Loucy (cell line): ENCODE data around the gene LCN9.
"Not testable (repeated sequence)": the region's sequence is repeated elsewhere in the genome, so short reads cannot be mapped to it uniquely, and the experiment has no call there.

Source experiments
- H2AFZ ChIP-seq: fragments of 200-600 bp; sonication (generic); 2 replicates; pipeline ENCODE4 v1.6.0; 2016; ENCODE audit warnings: antibody characterized with exemption, mild to moderate bottlenecking, low read length, moderate library complexity
- H3F3A ChIP-seq: fragments of 200-600 bp; 2 replicates; pipeline ENCODE4 v1.6.0; 2016; ENCODE audit warnings: antibody characterized with exemption, low read depth, mild to moderate bottlenecking
- H3K27me3 ChIP-seq: fragments of 200-600 bp; sonication (generic); 2 replicates; pipeline ENCODE4 v1.6.1; 2014; ENCODE audit warnings: low read length, mild to moderate bottlenecking; ENCODE audit not compliant: insufficient read depth, poor library complexity, severe bottlenecking
- H3K36me3 ChIP-seq: fragments of 200-600 bp; sonication (generic); 2 replicates; pipeline ENCODE4 v1.6.1; 2016; ENCODE audit warnings: low read length; ENCODE audit not compliant: insufficient read depth
- H3K4me1 ChIP-seq: fragments of 200-600 bp; sonication (generic); 2 replicates; pipeline ENCODE4 v1.5.1; 2014; ENCODE audit warnings: low read length, mild to moderate bottlenecking; ENCODE audit not compliant: insufficient read depth, poor library complexity, severe bottlenecking
- H3K4me2 ChIP-seq: fragments of 200-600 bp; sonication (generic); 2 replicates; pipeline ENCODE4 v1.6.0; 2014; ENCODE audit warnings: antibody characterized with exemption, low read length, low read depth, mild to moderate bottlenecking; ENCODE audit not compliant: poor library complexity, severe bottlenecking
- H3K4me3 ChIP-seq: fragments of 200-600 bp; sonication (generic); 2 replicates; pipeline ENCODE4 v1.5.1; 2014; ENCODE audit warnings: low read length, mild to moderate bottlenecking, mixed read lengths; ENCODE audit not compliant: poor library complexity, severe bottlenecking
- H3K79me2 ChIP-seq: fragments of 200-600 bp; sonication (generic); 2 replicates; pipeline ENCODE4 v1.6.1; 2014; ENCODE audit warnings: low read length; ENCODE audit not compliant: insufficient read depth
- H3K9ac ChIP-seq: fragments of 200-600 bp; sonication (generic); 2 replicates; pipeline ENCODE4 v1.6.0; 2014; ENCODE audit warnings: mild to moderate bottlenecking, low read depth, low read length, moderate library complexity; ENCODE audit not compliant: poor library complexity, severe bottlenecking
- H3K9me2 ChIP-seq: fragments of 200-600 bp; sonication (generic); replicated peaks from 2 replicates; pipeline ENCODE4 v1.6.1; 2016; ENCODE audit warnings: low read depth, low read length, mixed read lengths
- H3K9me3 ChIP-seq: fragments of 200-600 bp; sonication (generic); 2 replicates; pipeline ENCODE4 v1.6.1; 2014; ENCODE audit warnings: mild to moderate bottlenecking, antibody characterized with exemption, low read length, low read depth; ENCODE audit not compliant: insufficient read depth
- H4K20me1 ChIP-seq: fragments of 200-600 bp; sonication (generic); 2 replicates; pipeline ENCODE4 v1.6.0; 2014; ENCODE audit warnings: antibody characterized with exemption, low read length, mild to moderate bottlenecking; ENCODE audit not compliant: insufficient read depth, poor library complexity, severe bottlenecking
- EZH2phosphoT487 ChIP-seq: fragments of 200-600 bp; IDR thresholded peaks from 2 replicates; pipeline ENCODE4 v1.6.1; 2018; ENCODE audit warnings: antibody characterized with exemption, mild to moderate bottlenecking, moderate library complexity, borderline replicate concordance
- TF ChIP-seq, protein P1 (sequence below): fragments of 200-600 bp; sonication (generic); conservative IDR thresholded peaks from 2 replicates; pipeline ENCODE4 v1.5.1; 2014; ENCODE audit warnings: mild to moderate bottlenecking, antibody characterized with exemption, low read length

LCN9 gene

DNA sequence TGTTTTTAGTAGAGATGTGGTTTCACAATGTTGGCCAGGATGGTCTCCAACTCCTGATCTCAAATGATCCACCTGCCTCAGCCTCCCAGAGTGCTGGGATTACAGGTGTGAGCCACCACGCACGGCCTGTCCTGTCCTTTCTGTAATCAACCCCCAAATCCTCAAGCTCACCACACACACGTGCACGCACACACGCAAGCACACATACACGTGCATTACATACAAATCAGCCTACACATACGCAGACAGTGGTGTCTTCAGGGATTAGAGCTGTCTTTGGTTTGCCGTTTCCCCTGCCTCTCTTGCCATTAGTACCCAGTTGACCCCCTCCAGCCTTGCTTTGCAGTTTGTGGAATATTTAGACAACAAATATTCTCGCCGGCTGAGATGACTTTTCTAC is 30.3 kb upstream of the LCN9 start:
- no peaks in the 10 kb centered on the region for H3K27me3 ChIP-seq
- H3K9ac ChIP-seq, result no peak overlapping the region
- no peak overlapping the region for H2AFZ ChIP-seq
- H3F3A ChIP-seq, result no peaks in the 10 kb centered on the region
- no peaks in the 10 kb centered on the region for H3K4me1 ChIP-seq
- H3K4me2 ChIP-seq, result no peak overlapping the region
- H3K36me3 ChIP-seq, result no peaks in the 10 kb centered on the region
- TF ChIP-seq, protein P1, sequence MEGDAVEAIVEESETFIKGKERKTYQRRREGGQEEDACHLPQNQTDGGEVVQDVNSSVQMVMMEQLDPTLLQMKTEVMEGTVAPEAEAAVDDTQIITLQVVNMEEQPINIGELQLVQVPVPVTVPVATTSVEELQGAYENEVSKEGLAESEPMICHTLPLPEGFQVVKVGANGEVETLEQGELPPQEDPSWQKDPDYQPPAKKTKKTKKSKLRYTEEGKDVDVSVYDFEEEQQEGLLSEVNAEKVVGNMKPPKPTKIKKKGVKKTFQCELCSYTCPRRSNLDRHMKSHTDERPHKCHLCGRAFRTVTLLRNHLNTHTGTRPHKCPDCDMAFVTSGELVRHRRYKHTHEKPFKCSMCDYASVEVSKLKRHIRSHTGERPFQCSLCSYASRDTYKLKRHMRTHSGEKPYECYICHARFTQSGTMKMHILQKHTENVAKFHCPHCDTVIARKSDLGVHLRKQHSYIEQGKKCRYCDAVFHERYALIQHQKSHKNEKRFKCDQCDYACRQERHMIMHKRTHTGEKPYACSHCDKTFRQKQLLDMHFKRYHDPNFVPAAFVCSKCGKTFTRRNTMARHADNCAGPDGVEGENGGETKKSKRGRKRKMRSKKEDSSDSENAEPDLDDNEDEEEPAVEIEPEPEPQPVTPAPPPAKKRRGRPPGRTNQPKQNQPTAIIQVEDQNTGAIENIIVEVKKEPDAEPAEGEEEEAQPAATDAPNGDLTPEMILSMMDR, result no peak
- TF ChIP-seq EZH2phosphoT487, result no peak
- H3K79me2 ChIP-seq, result no peaks in the 10 kb centered on the region
- no peaks in the 10 kb centered on the region for H3K9me3 ChIP-seq
- H4K20me1 ChIP-seq, result no peaks in the 10 kb centered on the region
- no peak overlapping the region for H3K4me3 ChIP-seq
- no peaks in the 10 kb centered on the region for H3K9me2 ChIP-seq

DNA sequence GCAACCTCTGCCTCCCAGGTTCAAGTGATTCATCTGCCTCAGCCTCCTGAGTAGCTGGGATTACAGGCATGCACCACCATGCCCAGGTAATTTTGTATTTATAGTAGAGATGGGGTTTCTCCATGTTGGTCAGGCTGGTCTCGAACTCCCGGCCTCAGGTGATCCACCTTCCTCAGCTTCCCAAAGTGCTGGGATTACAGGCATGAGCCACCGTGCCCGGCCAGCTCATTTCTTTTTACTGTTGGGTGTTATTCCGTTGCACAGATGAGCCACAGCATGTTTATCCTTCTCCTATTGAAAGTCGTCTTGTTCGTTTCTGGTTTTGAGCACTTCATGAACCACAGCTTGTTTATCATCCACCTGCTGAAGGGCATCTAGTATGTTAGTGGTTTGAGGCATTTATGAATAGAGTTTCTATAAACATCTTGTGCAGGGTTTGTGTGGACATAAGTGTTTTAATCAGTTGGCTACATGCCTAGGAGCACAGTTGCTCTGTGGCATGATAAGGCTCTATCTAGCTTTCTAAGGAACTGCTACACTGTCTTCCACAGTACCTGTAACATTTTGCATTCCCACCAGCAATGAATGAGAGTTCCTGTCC is 26.1 kb upstream of the LCN9 start:
- H3F3A ChIP-seq, H3K27me3 ChIP-seq, H2AFZ ChIP-seq, H3K9ac ChIP-seq, H3K36me3 ChIP-seq, H3K4me2 ChIP-seq, H3K4me3 ChIP-seq, H3K9me2 ChIP-seq, H4K20me1 ChIP-seq, H3K9me3 ChIP-seq, H3K79me2 ChIP-seq, H3K4me1 ChIP-seq: not testable (repeated sequence)

DNA sequence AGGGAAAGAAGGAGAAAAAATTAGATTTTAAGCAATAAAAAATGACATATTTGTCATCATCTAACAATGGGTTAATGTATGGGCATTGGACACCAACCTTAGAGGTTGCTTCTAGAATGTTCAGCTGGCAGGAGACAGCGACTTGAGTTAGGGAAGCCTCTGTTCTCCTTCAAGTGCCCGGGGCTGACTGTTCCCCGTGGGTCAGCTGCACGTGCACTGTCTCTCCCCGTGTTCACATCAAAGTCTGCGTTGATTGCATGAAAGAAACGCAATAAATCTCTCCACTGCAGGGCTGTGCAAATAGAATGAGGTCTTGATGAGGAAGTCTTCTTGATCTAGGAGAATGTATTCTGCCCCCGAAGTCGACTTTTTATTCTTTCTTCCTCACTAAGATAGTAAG is 23.9 kb upstream of the LCN9 start, which contains the start of gene GLT6D1:
TSS of gene GLT6D1 (minus strand) at position 345 of the 400 bp plus-strand sequence. CDS start 353 bp downstream, outside the sequence.
- Histone ChIP-seq H3K4me2 (no peak within 1 kb of the TSS), H3K9me3 (peaks cover 5% of the 10 kb centered on the region; the same call in 1 of the 2 replicates), H3K9me2 (no peaks in the 10 kb centered on the region), H3K4me3 (no peak within 1 kb of the TSS), H3K79me2 (no peaks in the 10 kb centered on the region), H4K20me1 (no peaks in the 10 kb centered on the region), H3K9ac (no peak within 1 kb of the TSS), H3K27me3 (no peaks in the 10 kb centered on the region), H2AFZ (no peak within 1 kb of the TSS), H3K4me1 (no peaks in the 10 kb centered on the region), H3F3A (no peaks in the 10 kb centered on the region), H3K36me3 (no peaks in the 10 kb centered on the region)
- TF ChIP-seq, protein P1, result no peak
- no peak for TF ChIP-seq EZH2phosphoT487

DNA sequence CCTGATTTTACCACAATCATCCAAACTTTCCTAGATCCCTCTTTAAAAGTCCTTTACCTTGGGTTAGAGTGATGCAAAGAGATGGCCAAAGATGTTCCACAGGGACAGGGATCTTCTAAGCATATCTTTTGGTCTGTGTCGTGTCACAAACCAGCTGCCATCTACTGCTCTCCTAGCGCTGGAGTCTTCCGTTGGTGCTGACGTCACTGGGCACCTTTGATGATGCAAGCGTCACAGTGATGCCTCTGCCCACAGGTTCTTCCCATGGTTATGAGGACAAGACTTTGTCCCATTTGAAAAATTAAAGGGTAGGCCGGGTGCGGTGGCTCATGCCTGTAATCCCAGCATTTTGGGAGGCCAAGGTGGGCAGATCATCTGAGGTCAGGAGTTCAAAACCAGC is 22.1 kb upstream of the LCN9 start:
- Histone ChIP-seq H3K9me2 (no peaks in the 10 kb centered on the region), H3K9ac (no peak overlapping the region), H3K36me3 (no peaks in the 10 kb centered on the region), H3K9me3 (peaks cover 9% of the 10 kb centered on the region; the same call in 1 of the 2 replicates), H3K4me2 (no peak overlapping the region), H2AFZ (no peak overlapping the region), H3K4me3 (no peak overlapping the region), H3K79me2 (no peaks in the 10 kb centered on the region), H3F3A (no peaks in the 10 kb centered on the region), H3K4me1 (no peaks in the 10 kb centered on the region), H3K27me3 (no peaks in the 10 kb centered on the region), H4K20me1 (no peaks in the 10 kb centered on the region)
- TF ChIP-seq, protein P1, result no peak
- TF ChIP-seq EZH2phosphoT487, result no peak
